Large intestine (tissue), 3 donors: ENCODE data around the gene IGFN1. TPM values are rescaled to one million over a fixed set of nuclear protein-coding genes. Genes with fewer than 3 reads are reported as not detected.
A peak's percentile ranks its signal among the peaks of the same experiment; 100 is the strongest.

Experiments
- DNase-seq, 2 donors: peaks; one replicate each; pipeline versions ENCODE4 v3.0.0 to v3.0.0-alpha.2; 2013
- H3K27ac ChIP-seq: one replicate; pipeline ENCODE4 v1.5.1; 2013; ENCODE audit warnings: low read length
- H3K27me3 ChIP-seq: 2 replicates; pipeline ENCODE4 v1.6.1; 2013; ENCODE audit warnings: low read length; ENCODE audit not compliant: control insufficient read depth, insufficient read depth
- H3K36me3 ChIP-seq: 2 replicates; pipeline ENCODE4 v1.6.1; 2013; ENCODE audit warnings: low read length; ENCODE audit not compliant: control insufficient read depth, insufficient read depth
- H3K4me1 ChIP-seq: one replicate; pipeline ENCODE4 v1.6.1; 2013; ENCODE audit warnings: low read length; ENCODE audit not compliant: control insufficient read depth, insufficient read depth
- H3K4me3 ChIP-seq: one replicate; pipeline ENCODE4 v1.5.1; 2013; ENCODE audit warnings: low read length
- H3K9me3 ChIP-seq: one replicate; pipeline ENCODE4 v1.6.1; 2013; ENCODE audit warnings: mild to moderate bottlenecking, low read depth, low read length, moderate library complexity; ENCODE audit not compliant: control insufficient read depth
- WGBS: methylation state at CpG from one replicate; pipeline ENCODE4 v1.1.5; 2013; ENCODE audit warnings: low lambda C conversion rate; ENCODE audit not compliant: insufficient coverage; 5-methylcytosine and 5-hydroxymethylcytosine counted together
- polyA plus RNA-seq: library from polyadenylated mRNA; unstranded; fragments of 120-200 nt; gene quantifications from one replicate; pipeline ENCODE4 v1.2.1, GENCODE V29; 2013

Gene IGFN1
- polyA plus RNA-seq, 1 donor: 0.42 TPM

- no CpG with 5 or more reads among the region's 12 CpGs for WGBS
- no peak for DNase-seq
- H3K4me1 ChIP-seq: no peaks in the 10 kb centered on the region
- no peaks in the 10 kb centered on the region for H3K9me3 ChIP-seq
- peaks cover 10% of the 10 kb centered on the region for H3K27me3 ChIP-seq
- H3K36me3 ChIP-seq: no peaks in the 10 kb centered on the region
- no peak overlapping the region for H3K27ac ChIP-seq
- no peak overlapping the region for H3K4me3 ChIP-seq
Observed at GRCh38 chr1:201215531-201216357, 25.1 kb downstream of the IGFN1 start.

GRCh38 chr1:201216395-201217085, 25.9 kb downstream of the IGFN1 start:
- no peak overlapping the region for H3K4me3 ChIP-seq
- no peak overlapping the region for H3K27ac ChIP-seq
- no CpG with 5 or more reads among the region's 20 CpGs for WGBS
- no peaks in the 10 kb centered on the region for H3K4me1 ChIP-seq
- no peaks in the 10 kb centered on the region for H3K9me3 ChIP-seq
- DNase-seq: no peak
- H3K27me3 ChIP-seq: peaks cover 5% of the 10 kb centered on the region
- H3K36me3 ChIP-seq: no peaks in the 10 kb centered on the region

GRCh38 chr1:201217146-201217545, 26.5 kb downstream of the IGFN1 start:
- H3K36me3 ChIP-seq: no peaks in the 10 kb centered on the region
- H3K27ac ChIP-seq: no peak overlapping the region
- H3K9me3 ChIP-seq: no peaks in the 10 kb centered on the region
- H3K4me1 ChIP-seq: no peaks in the 10 kb centered on the region
- peaks cover 3% of the 10 kb centered on the region for H3K27me3 ChIP-seq
- no peak overlapping the region for H3K4me3 ChIP-seq
- WGBS: no CpG with 5 or more reads among the region's 14 CpGs
- DNase-seq: no peak

- peaks cover 3% of the 10 kb centered on the region for H3K27me3 ChIP-seq
- H3K36me3 ChIP-seq: no peaks in the 10 kb centered on the region
- H3K27ac ChIP-seq: no peak overlapping the region
- H3K4me1 ChIP-seq: peaks cover 5% of the 10 kb centered on the region
- no peak for DNase-seq
- WGBS: no CpG with 5 or more reads among the region's 3 CpGs
- H3K9me3 ChIP-seq: no peaks in the 10 kb centered on the region
- H3K4me3 ChIP-seq: no peak overlapping the region
Observed at GRCh38 chr1:201217851-201218250, 27.2 kb downstream of the IGFN1 start.

- no CpG with 5 or more reads among the region's 10 CpGs for WGBS
- Histone ChIP-seq H3K4me3 (no peak overlapping the region), H3K36me3 (no peaks in the 10 kb centered on the region), H3K27ac (no peak overlapping the region), H3K9me3 (no peaks in the 10 kb centered on the region), H3K27me3 (peaks cover 3% of the 10 kb centered on the region), H3K4me1 (peaks cover 5% of the 10 kb centered on the region)
- DNase-seq: no peak
Observed at GRCh38 chr1:201218409-201218808, 27.8 kb downstream of the IGFN1 start.

- DNase-seq: no peak
- Histone ChIP-seq H3K36me3 (no peaks in the 10 kb centered on the region), H3K27me3 (no peaks in the 10 kb centered on the region), H3K4me3 (no peak overlapping the region), H3K9me3 (no peaks in the 10 kb centered on the region), H3K4me1 (peaks cover 5% of the 10 kb centered on the region), H3K27ac (no peak overlapping the region)
- 88% methylated on average over 1 of the region's 7 CpGs for WGBS
Observed at GRCh38 chr1:201219481-201220387, 29.1 kb downstream of the IGFN1 start.

GRCh38 chr1:201220388-201220715, 29.7 kb downstream of the IGFN1 start:
- whole genome bisulfite sequencing: no CpG with 5 or more reads among the region's 1 CpG
- Histone ChIP-seq H3K9me3 (no peaks in the 10 kb centered on the region), H3K27ac (no peak overlapping the region), H3K4me1 (peaks cover 5% of the 10 kb centered on the region), H3K4me3 (no peak overlapping the region), H3K27me3 (no peaks in the 10 kb centered on the region), H3K36me3 (no peaks in the 10 kb centered on the region)
- DNase-seq: no peak

- no CpG with 5 or more reads among the region's 10 CpGs for WGBS
- Histone ChIP-seq H3K4me3 (no peak overlapping the region), H3K36me3 (no peaks in the 10 kb centered on the region), H3K4me1 (peaks cover 5% of the 10 kb centered on the region), H3K27me3 (no peaks in the 10 kb centered on the region), H3K27ac (no peak overlapping the region), H3K9me3 (no peaks in the 10 kb centered on the region)
- DNase-seq: no peak
Observed at GRCh38 chr1:201221201-201221846, 30.7 kb downstream of the IGFN1 start.

GRCh38 chr1:201222125-201222524, 31.5 kb downstream of the IGFN1 start:
- Histone ChIP-seq H3K27me3 (no peaks in the 10 kb centered on the region), H3K4me1 (peaks cover 5% of the 10 kb centered on the region), H3K27ac (no peak overlapping the region), H3K9me3 (no peaks in the 10 kb centered on the region), H3K4me3 (no peak overlapping the region), H3K36me3 (no peaks in the 10 kb centered on the region)
- DNase-seq: peak; percentile 37 to 62
- WGBS: no CpG with 5 or more reads among the region's 6 CpGs
